ENCODE measurements around the gene DNAH11.

The DNAH11 gene

GRCh38 chr7:21910253-21910652 is 367.4 kb downstream of the DNAH11 start:
- no peak overlapping the region for H3K27ac ChIP-seq
- TF ChIP-seq CTCF (conservative IDR thresholded peaks at IDR 0.05) (no peak), ZFX (IDR thresholded peaks at IDR 0.05) (no peak)

- H3K27ac ChIP-seq: no peak overlapping the region
- no peak for TF ChIP-seq CTCF (conservative IDR thresholded peaks at IDR 0.05)
- no peak for TF ChIP-seq ZFX (IDR thresholded peaks at IDR 0.05)
Measured at GRCh38 chr7:21911341-21911875, 368.6 kb downstream of the DNAH11 start.

GRCh38 chr7:21912305-21912704 is 369.5 kb downstream of the DNAH11 start:
- TF ChIP-seq CTCF (conservative IDR thresholded peaks at IDR 0.05): no peak
- no peak for TF ChIP-seq ZFX (IDR thresholded peaks at IDR 0.05)
- H3K27ac ChIP-seq: no peak overlapping the region

DNA sequence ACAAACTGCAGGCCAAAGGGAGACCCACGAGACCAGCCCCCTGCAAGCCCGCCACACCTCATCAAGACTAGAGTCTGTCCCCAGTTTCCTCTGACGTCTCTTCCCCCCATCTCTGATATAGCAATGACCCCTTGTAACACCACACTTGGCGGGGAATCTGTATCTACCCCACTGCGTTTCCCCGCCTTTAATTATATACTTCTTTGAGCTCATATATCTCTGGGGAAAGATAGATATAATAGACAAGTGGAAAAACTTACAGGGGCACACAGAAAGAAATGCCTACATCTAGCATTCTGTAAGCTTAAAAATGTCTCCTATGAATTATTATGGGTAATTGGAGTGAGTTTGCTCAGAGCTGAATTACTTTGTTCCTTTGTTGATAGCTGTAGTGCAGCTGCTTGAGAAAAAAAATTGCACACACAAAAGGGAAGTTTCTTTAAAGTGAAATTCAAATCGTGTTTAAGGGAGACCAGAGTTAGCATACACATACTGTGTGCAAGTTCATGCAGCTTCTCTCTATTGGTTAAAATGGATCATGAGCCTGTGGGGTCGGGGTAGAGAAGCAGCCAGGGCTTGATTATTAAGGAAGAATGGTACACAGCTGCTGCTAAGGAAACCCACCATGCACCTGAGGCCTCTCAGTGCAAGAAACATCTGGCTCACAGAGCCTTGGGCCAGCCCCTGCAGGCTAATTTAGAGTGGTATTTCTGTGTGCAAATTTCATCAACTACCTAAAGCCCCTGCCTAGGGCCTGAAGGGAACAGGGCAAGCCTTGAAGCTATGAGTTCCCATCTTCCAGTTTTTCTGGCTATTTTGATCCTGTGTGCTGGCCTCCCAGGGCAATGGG is 370.3 kb downstream of the DNAH11 start:
- no peak overlapping the region for H3K27ac ChIP-seq
- no peak for TF ChIP-seq ZFX (IDR thresholded peaks at IDR 0.05)
- no peak for TF ChIP-seq CTCF (conservative IDR thresholded peaks at IDR 0.05)

- TF ChIP-seq ZFX (IDR thresholded peaks at IDR 0.05) (no peak), CTCF (conservative IDR thresholded peaks at IDR 0.05) (no peak)
- H3K27ac ChIP-seq: no peak overlapping the region
Measured at GRCh38 chr7:21914671-21915070, 371.8 kb downstream of the DNAH11 start.

- H3K27ac ChIP-seq: no peak overlapping the region
- TF ChIP-seq ZFX (IDR thresholded peaks at IDR 0.05) (no peak), CTCF (conservative IDR thresholded peaks at IDR 0.05) (no peak)
Measured at GRCh38 chr7:21915140-21915539, 372.3 kb downstream of the DNAH11 start.

- no peak for TF ChIP-seq CTCF (conservative IDR thresholded peaks at IDR 0.05)
- TF ChIP-seq ZFX (IDR thresholded peaks at IDR 0.05): no peak
- H3K27ac ChIP-seq: no peak overlapping the region
Measured at GRCh38 chr7:21916176-21916575, 373.3 kb downstream of the DNAH11 start.

Data from C4-2B (cell line).